Limb (tissue), 2 donors: ENCODE measurements around the gene PFKFB1.

ENCODE experiments used
- DNase-seq, 2 donors: peaks; one replicate each; pipeline ENCODE4 v3.0.0-alpha.2; 2016; ENCODE audit errors: extremely low spot score in 2 of 2

PFKFB1 gene

DNA sequence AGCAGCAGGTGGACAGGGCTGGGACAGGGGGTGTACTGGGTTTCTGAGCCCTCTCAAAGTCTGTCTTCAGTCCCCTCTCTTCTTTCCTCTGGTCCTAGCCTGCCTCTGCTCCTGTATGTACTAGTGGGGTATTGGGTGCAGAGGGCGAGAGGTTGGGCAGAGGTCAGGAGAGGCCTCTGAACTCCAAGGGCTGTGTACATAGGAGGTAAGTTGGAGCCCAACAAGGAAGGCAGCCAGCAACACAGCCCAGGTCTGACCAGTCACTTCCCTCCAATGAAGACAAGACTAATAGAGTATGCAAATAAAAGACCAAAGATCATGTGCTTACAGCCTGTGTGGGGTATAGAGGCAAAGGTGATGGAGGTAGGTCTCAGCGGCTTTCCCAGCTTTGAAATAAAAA is at the start of gene PFKFB1:
PFKFB1 (minus strand) TSS at position 90 of the 400 bp plus-strand sequence. CDS start 181 bp downstream, outside the sequence.
- DNase-seq, result no peak

DNA sequence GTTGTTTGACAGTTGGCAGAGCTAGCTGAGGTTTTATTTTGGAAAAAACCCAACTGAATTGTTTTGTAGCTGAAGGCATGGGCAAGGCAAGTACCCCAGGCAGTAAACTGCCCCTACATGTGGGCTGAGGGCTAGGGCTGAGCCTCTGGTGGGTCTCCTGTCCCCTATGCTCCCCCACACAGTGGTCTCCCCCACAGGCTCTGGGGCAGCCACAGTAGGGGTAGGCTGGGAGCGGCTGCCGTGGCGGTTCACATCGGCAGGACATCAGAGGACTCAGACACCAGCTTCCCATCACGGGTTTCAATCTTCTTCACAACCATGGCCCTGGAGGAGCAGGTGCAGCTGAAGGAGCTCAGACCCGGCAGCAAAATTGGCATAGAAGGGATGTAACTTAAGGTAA is 47.5 kb upstream of the PFKFB1 start:
- DNase-seq, result no peak

DNA sequence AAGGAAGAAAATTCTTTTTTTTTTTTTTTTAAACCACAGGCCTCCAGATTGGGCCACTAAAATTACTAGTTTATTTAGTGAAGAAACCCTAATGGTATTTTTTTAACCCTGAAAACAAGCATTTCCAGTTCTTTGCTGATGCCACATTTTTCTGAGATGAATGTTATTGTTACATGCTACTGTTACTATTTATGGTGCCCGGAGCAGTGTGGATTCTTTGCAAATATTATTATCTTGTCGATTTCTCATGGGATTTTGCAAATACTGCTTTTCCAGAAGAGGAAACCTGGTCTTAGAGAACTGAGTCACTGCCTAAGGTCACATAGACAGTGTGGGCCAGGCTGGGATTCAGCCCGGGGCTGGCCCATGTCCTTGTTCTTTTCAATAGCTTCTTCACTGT is 45.5 kb upstream of the PFKFB1 start:
- no peak for DNase-seq

DNA sequence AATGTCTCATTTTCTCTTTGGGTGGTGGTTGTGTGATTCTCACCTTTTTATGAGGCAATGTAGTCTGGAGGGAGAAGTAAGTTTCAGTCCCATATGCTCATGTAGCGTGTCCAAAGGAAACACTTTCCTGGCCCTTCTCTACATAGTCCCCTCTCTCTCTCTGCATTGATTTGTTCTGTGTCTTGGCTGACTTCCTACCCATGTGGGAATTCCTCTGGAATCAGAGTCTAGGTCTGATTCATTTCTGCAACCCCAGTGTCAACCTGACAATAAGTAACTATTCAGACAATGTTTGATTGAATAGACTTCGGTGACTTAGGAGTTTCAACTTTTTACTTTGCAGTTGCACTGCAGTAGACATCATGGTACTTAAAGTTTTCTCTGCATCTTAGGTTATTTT is 39.4 kb upstream of the PFKFB1 start:
- no peak for DNase-seq

DNA sequence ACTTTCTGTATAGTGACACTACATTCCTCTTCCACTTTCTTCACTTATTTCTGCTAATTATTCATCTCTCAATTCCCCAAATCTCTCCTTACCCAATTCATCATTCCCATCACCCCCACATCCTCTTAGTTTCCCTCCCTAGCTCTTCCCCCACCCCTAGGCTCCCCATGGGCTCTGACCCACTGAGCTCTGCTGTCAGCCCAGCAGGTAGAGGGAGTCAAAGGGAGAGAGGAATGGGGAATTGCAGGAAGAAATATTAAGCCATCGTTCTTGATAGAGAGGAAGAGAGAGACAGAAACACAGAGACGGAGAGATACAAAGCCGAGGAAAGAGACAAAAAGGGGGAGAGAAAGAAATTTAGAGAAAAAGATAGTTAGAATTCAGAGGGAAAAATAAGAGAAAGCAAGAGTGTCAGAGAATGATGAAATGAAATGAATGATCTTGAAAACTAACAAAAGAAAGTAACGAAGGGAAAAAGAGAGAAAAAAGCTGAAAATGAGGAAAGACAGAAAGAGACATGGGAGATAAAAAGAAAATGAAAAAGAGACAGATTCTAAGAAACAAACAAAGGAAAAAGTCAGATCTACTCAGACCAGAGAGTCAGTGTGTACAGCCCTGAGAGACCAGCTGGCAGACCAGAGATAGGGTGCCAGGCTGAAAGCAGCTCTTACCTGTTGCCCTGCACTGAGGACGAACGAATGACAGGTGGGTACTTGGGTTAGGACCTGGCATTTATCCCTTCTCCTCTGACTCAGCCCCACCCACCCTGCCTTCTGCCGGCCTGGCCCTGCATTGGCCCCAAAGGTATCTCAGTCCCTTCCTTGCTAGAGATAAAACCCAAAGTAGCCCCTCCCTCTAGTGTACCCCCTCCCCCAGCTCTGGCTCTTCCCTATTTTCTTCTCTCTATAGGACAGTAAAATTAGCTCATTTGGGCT is 36.5 kb upstream of the PFKFB1 start, which contains the start of gene ALAS2:
ALAS2 (minus strand) TSS at position 707 of the 935 bp plus-strand sequence. CDS start 4,977 bp downstream, outside the sequence.
- no peak for DNase-seq

DNA sequence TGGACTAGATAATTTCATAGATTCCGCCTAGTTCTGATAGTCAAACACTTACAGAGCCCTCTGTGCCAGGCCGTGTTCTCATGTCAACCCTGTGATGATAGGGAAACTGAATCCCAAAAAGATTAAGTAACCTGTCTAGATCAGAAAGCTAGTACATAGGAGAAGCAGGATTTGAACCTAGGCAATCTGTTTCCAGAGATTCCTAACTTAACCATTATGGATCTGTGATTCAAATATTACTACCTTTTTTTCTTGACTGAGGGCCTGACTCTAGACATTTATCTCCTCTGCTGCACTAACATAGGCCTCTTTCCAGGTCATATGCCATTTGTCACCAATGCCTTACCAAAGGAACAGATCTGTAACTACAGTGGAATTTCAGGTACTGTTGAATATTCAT is 35.3 kb upstream of the PFKFB1 start:
- no peak for DNase-seq

DNA sequence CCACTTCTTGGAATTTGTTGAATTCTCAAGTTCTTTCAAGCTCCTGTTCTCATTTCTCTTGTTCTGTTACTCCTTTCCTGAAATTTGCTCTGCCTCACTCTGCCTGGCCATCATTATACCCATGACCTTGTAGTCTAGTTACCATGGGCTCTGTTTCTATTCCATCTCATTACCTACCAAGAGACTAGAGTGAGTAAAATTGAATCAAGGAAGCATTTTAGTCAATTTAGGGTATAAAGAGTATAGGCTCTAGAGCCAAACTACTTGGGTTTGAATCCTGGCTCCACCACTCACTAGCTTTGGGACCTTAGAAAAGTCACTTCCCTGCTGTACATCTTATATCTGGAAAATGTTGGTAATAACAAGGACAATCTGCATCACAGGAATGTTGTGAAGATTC is 34.6 kb upstream of the PFKFB1 start:
- DNase-seq, result no peak

DNA sequence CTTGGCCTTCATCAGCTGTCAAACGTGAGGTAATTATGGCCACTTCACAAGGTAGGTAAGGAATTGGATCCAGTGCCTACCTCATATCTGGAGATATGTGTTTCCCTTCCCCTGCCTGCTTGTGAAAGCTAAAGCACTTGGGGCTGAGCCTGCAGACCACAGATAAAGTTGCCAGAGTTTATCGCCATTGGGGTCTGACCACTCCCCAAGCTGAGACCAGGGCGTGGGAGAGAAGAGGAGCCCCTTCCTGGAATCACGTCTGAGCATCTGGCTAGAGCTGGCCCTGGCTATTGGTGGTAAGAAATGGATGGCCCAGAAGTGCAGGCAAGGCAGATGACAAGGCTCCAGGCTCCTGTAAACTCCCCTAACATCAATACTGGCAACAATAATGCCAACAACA is 34.1 kb upstream of the PFKFB1 start:
- no peak for DNase-seq

DNA sequence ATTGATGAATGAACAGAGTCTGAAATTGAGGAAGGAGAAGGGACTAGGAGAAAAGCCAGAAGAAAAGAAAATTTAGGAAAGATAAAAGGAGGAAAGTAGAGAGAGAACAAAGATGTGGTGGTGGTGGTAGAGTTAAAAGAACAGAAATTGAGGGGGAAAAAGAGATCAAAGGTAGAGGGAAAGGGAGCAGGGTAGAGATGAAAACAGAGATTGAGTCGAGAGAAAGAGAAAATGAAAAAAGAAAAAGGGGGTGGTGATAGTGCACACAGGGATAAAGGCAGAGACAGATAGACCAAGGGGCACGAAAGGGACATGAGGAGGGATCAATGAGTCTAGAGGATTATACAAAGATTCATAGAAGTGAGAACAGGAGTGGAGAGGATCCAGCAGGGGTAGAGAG is 32.9 kb upstream of the PFKFB1 start:
- no peak for DNase-seq

DNA sequence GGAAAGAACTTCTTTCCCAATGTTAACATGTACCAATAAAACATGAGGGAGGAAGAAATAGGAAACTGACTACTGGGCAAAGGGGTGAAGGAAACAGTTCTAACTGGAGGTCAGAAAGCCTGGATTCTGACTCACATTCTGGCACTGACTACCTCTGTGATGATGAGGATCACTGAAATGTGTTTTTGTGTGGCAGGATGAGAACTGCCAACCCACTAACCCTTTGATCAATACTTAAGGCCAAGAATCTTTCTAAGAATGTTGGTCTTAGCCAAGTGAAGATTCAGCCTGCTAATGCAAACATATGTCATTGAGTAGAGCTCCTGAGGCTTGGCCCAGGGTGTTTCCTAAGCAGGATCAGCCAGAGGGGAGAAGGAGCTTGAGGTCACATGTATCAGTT is 32.2 kb upstream of the PFKFB1 start:
- no peak for DNase-seq

DNA sequence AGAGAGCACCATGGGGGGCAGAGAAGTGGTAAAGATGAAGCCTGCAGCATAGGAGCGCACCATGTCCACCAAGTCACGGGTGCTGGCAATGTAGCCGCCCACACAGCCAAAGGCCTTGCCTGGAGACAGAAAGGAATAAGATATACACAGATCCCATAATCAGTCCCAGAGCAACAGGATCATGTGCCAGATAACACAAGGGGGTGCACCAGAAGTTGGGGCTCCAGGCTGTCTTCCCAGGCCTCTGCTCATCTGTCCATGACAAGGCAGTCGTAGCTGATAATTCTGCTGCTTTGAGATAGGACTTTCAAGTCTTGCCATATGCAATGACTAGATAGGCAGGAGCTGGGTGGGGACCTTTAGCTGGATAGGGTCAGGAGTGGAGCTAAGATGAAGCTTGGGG is 20.9 kb upstream of the PFKFB1 start:
- DNase-seq, result no peak

DNA sequence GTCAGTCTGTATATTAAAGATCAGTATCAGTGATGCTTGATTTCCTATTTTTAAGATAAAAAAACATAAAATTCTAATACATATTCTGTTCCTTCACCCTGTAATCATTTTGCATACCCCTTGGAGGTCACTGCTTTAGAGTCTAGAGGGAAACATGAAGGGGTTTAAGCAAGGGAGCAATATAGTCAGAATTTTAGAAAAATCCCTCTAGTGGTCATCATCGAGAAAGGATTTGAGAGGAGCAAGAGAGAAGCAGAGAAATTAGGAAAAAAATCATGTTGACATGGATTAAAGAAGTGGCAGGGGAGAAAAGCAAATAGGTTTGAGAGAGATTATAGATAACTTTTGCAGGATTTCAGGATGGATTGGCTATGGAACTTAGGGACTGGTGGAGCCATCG is 17.3 kb upstream of the PFKFB1 start:
- DNase-seq, result peak in 1 of 2 donors; percentile 34

DNA sequence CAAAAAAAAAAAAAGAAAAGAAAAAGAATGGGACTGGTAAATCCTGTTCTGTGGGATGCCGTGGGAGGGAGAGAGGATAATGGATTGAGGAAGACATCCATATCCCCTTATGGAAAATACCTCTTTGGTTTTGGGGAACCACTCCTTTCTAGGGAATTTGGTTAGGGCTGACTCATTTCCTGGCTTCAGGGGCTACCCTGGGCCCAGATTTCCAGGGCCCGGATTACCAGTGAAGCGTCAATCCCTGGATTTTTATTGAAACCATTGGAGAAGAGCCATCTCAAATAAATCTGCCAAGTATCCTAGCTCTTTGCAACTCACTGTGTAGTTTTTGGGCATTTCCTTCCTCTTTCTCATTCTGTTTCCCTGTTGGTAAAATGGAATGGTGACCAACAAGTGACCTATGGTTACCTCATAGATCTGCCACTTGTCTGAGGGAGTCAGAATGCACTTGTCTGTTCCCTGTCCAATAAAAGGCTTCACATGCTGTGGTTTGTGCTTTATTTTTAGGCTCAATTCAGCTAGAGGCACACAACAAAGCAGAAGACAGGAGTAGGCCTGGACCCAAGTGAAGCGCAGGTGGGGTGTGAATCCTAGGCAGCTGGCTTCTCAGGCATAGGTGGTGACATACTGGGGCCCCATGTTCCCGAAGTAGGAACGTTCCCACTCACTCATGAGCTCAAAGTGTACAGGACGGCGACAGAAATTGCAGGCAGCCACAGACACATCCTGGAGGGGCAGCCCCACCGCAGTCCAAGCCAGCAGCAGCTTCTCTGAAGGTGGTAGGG is 14.8 kb upstream of the PFKFB1 start:
- no peak for DNase-seq

DNA sequence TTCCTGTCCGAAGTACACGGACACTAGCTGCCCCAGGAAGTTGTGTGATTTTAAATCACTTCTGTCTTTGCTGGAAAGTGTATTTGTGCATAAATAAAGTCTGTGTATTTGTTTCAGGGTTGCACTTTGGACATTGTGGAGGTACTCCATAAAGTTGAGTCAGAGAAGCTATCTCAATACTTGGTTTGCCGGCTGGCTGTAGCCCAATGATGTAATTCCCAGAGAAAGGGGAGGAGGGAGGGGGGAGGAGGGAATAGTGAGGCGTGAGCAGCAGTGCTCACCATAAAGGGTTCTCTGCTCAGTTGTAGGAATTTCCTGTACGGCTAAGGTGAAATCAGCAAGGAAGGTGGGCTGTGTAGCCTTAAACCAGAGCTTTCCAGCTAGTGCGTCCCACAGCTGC is 13.7 kb upstream of the PFKFB1 start:
- no peak for DNase-seq

DNA sequence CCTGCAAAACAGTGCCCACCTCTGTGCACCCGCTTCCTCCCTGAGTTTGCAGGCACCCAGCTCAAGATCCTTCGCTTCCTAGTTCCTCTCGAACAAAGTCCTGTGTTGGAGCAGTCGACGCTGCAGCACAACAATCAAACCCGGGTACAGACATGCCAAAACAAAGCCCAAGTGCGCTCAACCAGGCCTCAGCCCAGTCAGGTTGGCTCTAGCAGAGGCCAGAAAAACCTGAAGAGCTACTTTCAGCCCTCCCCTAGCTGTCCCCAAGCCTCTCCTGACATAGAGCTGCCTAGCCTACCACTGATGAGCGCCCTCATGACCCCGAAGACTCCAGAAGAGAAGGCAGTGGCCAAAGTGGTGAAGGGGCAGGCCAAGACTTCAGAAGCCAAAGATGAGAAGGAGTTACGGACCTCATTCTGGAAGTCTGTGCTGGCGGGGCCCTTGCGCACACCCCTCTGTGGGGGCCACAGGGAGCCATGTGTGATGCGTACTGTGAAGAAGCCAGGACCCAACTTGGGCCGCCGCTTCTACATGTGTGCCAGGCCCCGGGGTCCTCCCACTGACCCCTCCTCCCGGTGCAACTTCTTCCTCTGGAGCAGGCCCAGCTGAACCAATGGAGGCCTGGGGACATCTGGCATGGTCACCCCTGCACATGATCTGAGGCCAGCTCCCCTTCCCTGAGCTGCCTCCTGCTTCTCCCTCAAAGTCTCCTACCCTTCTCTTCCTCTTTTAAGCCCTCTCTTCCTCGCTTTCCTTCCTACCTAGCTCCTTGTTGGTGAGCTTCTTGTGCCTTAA is 13.0 kb upstream of the PFKFB1 start:
- DNase-seq, result no peak

DNA sequence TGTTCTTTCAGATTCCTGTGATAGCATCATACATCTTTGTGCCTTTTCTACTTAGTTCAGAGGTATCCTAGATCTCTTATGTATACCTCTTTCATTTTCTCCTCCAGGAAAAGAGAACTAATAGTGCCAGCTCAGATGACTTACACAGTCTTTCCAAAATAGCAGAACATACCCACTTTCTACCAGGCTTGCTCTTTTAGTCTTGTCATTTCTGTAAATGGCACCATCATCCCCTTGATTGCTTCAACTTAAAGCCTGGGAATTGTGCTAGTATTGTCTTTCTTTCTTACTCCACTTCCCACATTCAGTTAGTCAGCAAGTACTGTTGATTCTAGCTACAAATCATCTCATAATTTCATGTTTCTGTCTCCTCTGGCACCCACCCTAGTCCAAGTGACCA is 11.3 kb upstream of the PFKFB1 start:
- DNase-seq, result no peak

DNA sequence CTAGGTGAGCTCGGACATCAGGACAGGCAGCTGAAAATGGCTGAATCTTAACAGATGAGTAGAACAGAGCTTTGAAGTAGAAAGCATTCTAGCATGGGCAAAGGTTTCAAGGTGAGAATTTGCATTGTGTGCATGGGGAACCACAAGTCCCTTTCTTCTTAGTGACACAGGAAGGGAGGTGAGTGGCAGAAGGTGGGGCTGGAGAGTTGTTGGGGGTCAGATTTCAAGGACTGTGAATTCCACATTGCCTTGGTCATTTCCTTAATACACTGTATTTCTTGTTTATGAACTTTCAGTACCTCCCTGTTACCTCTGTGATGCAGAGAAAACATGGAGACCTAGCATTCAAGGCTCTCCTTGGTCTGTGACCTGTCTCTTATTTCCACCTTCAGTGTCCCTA is 10.2 kb upstream of the PFKFB1 start:
- DNase-seq, result no peak

DNA sequence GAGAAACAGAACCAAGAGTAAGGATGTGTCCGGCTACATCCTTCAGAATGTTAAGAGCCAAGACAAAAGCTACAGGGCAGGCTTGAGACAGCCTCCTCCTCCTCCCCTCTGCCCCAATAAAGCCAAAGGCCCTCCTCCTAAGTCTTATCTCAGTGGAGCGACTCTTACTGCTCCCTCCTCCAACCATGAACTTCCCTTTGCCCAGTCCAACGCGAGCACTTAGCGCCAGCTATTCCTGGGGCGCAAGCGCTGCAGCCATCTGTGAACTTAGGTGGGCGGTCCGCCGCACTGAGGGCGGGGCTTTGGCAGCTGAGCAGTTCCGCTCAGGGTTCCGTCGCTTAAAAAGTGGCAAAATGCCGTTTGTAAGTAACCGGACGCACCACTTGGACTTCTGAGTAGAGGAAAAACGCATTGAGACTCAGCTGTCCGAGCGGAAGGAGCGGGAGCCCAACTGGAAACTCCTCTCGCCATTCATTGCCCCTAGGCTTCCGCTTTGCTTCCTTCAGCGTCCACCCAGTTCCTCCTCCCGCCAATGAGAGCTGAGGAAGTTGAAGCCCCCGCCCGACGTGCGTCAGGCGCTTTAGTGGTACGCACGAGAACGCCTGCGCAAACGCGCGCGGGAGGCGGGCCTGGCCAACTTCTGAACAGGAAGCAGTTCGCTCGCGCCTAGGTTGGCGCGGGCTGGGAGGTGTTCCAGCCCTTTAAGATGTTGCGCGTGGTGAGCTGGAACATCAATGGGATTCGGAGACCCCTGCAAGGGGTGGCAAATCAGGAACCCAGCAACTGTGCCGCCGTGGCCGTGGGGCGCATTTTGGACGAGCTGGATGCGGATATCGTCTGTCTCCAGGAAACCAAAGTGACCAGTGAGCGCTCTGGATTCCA is 6.0 kb upstream of the PFKFB1 start, which contains the start of gene APEX2:
APEX2 (plus strand) TSS at position 647 of the 882 bp plus-strand sequence; CDS start at position 707, 60 bp downstream.
- peak; percentile 88 for DNase-seq

DNA sequence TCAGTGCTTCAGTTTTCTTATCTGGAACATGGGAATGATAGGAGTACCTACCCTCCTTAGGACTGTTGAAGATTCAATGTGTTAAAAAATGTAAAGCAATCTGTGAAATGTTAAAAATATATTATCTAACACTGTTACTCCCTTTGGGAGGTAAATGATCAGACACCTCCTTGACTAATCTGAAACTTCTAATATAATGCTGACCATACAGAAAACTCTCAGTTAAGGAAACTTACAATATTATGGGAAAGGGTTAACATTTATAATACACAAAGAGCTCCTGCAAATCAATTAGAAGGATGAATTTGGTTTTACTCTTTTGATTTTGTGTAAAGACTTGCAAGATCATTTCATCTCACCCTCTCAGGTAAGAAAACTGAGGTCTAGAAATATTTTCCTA is 1.6 kb upstream of the PFKFB1 start:
- DNase-seq, result no peak

DNA sequence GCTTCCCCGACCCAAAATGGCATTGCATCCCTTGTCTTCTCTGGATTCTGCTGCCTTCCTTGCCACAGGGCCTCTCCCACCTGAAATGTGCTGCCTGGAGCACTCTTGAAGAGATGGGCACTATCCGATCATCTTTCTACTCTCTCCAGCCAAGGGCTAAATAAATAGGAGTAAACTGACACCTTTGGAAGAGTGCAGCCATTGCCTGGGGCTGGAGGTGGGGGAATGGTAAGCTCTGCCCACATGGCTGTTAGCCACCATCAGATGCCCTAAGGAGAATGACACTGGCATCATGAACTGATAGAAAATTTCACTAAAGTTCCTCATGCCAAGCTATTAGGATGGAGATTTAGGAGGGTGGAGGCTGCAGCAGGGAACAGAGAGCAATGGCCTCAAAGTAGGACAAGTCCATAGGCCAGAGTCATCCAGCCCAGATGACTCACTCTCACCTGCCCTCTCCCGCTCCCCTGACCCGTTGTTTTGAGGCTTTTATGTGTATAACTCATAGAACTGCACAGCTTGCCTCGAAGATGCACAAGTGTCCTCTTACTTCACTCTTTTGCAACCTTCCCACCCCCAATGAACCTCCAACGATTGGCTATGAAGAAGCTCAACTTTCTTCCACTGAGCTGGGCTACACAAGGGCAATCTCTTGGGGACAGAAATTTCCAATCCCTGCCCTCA is 822 bp upstream of the PFKFB1 start:
- DNase-seq, result no peak
